HG03442 (cell line): Measurements from ENCODE around the gene DEPP1.

ENCODE experiments used
- ATAC-seq: cut with Tn5 transposase; IDR thresholded peaks from one replicate; pipeline ENCODE4 v1.9.1; 2021; ENCODE audit warnings: mild to moderate bottlenecking, moderate library complexity; ENCODE audit not compliant: unreplicated experiment

The DEPP1 gene

DNA sequence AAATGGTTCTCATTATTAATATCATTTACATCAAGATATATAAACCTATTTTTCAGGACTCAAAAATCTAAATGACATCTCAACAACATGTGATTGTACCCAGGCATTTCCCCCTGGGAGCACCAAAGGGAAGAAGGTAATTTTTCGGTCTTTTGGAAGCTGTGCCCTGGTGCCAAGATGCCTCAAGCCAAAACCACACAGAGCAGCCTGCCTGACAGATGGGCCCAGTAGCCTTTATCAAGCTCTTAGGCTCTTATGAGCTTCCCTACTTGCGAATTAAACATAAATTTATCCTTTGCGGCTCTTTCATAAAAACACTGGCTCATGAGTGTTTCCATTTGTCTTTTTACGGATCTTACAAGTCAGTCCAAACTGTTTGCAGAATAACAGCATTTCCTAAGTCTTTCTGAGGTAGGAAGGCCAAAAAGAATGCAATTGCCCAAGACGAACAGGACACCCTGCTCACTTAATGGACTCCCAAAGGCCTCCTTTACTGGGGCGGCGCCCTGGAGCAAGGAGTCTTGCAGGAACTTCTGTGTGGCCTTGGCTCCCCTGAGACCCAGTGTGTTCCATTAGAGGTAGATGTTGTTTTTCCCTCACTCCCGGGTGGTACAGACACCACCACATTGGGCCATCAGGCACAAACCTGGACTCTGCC is 23.1 kb downstream of the DEPP1 start:
- ATAC-seq: no peak

DNA sequence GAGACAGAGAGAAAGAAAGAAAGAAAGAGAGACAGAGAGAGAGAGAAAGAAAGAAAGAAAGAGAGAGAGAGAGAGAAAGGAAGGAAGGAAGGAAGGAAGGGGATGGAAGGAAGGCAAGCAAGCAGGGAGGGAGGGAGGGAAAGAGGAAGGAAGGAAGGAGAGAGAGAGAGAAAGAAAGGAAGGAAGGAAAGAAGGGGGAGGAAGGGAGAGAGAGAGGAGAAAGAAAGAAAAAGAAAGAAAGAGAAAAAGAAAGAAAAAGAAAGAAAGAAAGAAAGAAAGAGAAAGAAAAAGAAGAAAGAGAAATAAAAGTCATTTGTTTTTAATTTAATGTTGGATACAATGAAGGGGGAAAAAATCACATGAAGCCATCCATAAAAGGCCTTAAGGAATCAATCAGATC is 23.6 kb downstream of the DEPP1 start:
- no peak for ATAC-seq

DNA sequence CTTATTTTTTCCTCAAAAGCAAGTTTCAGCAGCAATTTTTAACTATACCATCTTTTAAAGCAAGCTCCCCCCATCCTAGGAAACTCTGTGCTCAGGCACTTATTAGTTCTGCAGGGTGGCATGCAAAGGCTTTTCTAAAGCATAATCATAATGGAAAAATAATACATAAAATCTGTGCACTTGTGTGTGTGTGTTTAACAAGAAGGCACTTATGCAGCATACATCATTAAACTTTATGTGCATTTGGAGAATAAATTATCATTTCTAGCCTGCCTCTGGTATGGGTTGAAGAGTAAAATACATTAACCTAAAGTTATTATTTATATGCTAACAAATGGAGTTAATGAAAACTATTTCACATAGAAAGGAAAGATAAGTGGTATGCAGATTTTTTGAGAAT is 24.6 kb downstream of the DEPP1 start:
- no peak for ATAC-seq

DNA sequence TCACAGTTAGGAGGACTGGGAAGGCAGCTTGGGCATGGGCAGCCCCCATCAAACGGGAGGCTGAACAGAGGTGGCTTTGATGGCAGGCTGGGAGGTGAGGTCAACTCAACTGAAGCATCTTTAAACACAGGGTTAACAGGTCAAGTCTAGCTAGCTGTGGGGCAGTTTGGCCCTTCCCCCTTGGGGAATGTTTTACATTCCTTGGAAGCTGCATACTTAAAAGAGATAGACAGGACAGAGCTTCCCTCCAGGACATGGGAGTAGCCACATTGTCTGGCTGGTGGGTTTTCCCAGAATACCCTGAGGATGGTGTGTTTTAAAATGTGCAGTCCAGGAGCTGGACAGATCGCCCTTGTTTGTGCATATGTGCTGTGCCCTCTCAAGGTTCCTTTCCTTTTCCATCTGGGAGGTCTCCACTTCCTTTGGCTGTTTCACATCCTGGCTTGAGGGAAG is 25.8 kb downstream of the DEPP1 start:
- ATAC-seq: no peak

DNA sequence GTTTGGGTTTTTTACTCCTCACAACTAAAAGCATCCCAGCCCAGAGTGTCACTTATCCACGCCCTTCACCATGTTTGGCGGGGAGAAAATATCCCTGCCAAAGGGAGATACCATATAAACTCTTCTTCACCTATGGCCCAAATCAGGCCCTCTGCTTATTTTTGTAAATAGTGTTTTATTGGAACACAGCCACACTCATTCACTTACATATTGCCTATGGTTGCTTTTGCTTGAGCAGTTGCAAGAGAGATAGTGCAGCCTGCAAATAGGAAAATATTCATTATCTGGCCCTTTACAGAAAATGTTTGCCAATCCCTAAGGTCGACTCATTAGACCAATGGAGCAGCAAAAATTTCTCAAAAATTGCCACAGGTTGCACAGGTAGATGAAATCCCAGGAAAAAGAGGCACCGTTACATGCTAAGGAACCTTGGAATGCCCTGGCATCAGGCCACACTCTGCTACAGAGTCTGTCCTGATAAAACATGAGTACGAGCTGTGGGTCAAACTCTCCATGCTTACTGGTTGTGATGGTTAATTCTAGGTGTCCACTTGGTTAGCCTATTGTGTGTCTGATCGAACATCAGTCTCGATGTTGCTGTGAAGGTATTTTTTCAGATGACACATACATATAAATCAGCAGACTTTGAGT is 26.9 kb downstream of the DEPP1 start:
- no peak for ATAC-seq

DNA sequence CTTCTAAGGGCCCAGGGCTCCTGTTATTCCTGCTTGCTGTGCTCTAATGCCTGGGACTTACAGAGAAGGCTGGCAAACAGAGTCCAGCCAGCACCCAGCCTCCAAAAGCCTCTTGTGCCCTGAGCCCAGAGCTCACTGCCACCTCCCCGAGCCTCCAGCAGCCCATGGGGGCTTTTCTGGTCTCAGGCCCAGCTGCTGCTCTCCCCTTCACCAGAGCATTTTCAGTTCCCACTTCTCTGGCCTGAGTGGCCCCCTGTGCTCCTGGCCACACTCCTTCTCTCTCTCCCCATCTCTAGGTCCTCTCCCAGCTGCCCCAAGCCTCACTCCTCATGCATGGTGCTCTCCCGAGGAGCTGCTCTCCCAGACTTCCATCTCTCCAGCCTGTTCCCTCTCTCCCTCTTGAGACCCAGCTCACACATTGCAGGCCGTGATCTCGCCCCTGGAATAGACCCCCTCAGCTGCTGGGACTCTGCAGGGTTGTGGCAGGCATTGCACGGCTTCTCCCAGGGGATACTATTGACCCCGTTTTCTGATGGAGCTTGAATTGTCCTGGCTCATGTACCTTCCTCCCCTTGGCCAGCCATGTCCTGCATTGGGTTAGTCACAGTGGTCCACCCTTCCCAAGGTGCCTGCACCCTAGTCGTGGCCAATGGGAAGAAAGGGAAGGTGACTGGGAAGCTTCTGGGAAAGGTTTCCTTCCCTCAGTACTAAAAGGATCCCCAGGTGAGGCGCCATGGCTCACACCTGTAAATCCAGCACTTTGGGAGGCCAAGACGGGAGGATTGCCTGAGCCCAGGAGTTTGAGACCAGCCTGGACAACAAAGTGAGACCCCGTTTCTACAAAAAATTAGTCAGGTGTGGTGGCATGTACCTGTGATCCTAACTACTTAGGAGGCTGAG is 28.0 kb downstream of the DEPP1 start:
- no peak for ATAC-seq

DNA sequence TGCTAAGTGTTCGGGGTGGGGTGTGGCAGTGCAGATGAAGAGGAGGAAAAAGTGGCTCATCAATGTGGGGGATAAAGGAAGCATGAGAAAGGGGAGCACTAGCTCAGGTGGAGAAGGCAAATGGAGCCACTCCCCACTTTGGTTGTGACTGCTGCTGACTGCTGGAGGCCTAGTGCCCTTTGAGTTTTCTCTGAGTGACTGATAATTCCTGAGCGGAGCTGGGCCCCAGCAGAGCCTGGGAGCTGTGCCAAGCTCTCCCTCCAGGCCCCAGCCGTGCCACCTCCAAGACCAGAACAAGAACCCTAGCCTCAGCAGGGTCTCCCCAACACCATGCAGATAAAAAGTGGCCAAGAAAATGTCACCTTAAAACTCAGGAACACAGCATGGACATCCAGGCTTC is 28.7 kb downstream of the DEPP1 start:
- ATAC-seq: no peak

DNA sequence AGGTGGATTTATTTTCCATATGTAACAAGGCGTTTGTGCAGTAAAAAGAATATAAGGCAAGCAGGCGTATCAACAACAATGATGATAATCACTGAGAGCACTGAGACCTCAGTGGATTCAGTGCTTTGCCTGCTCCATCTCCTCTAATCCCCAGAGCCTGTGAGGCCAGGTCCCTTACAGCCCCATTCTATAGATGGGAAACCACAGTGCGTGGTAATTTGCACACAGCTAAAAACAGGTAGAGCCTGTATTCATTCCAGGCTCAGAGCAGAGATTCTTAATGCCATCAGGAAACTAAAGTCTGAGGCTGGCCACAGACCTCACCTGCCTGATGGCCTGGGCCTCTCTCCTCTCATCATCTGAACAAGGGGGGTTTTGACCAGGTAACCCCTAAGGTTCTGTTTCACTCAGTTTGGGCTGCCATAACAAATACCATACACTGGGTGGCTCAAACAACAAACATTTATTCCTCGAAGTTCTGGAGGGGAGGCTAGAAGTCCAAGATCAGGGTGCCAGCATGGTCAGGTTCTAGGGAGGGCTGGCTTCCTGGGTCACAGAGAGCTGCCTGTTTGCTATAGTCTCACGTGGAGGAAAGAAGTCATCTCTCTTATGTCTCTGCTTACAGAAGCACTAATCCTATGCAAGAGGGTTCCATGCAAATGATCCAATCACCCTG is 29.3 kb downstream of the DEPP1 start:
- ATAC-seq: no peak

DNA sequence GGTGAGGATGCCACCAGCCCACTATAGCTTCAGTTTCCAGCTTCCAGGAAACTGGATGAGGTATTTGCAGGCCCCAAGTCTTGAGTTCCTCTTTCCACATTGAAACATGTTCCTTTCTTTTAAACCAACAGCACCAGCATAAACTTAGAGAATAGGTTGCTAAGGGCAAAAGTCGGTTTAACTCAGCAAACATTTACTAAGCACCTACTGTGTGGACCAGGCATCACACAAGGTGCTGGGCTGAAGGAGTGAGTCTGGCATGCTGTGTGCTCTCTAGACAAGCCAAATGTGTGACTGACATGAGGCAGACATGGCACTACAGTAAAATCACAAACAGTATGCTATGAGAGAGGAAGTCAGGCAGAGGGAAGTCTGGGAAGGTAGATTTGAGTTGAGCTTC is 30.0 kb downstream of the DEPP1 start:
- no peak for ATAC-seq

DNA sequence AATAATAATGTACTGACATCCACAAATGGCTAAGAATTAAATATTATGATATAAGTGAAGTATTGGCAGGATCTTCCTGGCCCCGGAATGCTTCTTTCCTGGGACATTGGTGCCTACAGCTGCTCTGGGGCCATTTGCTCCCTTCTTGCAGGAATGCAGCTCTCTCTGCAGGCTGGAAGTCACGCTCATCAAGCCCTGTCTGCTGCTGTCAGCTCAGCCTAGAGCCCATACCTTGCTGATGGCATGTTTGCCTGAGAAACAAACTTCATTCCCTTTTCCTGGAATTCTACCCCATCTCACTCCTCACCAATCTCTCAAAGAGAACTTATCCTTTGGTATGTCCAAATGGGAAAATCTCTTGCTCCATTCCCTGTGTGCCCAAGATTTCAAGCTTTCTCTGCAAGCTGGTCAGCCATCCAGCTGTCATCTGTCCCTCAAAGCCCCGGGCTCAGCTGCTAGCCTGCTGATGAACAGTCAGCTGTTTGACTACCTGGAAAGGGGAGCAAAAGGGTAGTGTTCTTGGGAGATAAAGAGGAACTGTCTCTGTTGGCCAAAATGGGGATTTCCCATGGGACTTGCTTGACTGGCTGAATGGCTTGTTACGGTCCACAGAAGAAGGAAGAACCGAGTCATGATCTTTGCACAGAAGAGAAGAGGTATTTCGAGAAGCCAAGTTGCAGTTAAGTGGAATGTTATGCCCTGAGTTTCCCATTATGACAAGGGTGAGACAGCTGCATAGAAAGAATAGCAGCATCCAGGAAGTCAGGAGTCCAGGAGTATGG is 31.0 kb downstream of the DEPP1 start:
- peak; percentile 59 for ATAC-seq

DNA sequence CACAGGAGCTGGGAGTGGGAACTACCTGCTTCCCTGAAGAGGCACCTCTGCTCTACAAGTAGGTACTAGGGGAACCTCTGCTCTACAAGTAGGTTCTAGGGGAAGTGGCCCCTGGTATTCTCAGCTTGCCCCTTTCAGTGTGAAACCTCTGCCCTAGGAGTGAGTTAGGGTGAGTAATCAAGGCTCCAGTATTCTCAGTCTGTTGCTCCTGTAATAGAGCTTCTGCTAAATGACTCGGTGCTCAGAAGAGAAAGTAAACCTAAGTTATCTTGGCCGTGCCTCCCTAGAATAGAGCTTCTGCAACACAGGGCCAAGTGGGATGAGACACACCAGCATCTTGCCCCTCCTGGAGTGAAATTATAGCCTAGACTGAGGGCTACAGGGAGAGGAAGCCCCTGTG is 32.4 kb downstream of the DEPP1 start:
- ATAC-seq: peak; percentile 79

DNA sequence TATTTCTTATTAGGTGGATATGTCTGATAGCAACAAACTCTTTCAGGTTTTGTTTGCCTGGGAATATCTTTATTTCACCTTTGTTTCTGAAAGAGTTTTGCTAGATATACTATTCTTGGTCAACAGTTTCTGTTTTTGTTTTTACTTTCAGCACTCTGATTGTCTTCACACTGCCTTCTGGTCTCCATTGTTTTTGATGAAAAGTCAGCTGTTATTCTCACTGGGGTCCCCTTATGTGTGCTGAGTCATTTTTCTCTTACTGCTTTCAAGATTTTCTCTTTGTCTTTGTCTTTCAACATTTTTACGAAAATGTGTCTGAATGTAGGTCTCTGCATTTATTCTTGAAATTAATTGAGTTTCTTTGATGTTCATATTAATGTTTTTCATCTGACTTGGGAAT is 34.3 kb downstream of the DEPP1 start:
- ATAC-seq: no peak

DNA sequence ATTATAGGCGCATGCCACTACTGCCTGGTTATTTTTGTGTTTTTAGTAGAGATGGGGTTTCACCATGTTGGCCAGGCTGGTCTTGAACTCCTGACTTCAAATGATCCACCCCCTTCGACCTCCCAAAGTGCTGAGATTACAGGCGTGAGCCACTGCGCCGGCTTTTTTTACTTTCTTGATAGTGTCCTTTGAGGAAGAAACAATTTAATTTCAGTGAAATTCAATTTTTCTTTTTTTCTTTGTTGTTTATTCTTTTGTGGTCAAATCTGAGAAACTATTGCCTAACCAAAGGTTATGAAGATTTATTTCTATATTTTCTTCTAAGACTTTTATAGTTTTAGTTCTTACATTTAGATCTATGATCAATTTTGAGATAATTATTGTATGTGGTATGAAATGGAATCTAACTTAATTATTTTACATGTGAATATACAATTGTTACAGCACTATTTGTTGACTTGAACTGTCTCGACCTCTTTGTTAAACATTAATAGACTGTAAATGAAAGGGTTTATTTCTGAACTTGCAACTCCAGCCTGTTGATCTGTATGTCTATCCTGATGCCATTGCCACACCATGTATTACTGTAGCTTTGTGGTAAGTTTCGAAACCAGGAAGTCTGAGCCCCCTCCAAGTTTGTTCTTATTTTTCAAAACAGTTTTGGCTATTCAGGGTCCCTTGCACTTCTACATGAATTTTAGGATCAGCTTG is 38.8 kb downstream of the DEPP1 start:
- ATAC-seq: no peak

DNA sequence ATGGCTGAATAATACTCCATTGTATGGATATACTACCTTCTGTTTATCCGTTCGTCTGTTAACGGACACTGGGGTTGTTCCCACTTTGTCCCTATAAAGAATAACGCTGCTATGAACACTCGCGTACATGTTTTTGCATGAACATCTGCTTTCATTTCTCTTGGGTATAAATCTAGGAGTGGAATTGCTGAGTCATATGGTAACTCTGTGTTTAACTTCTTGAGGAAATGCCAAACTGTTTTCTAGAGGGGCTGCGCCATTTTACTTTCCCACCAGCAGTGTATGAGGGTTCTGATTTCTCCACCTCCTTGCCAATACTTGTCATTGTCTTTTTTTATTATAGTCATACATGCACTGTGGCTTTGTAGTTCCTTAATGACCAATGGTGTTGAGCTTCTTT is 39.7 kb downstream of the DEPP1 start:
- no peak for ATAC-seq

DNA sequence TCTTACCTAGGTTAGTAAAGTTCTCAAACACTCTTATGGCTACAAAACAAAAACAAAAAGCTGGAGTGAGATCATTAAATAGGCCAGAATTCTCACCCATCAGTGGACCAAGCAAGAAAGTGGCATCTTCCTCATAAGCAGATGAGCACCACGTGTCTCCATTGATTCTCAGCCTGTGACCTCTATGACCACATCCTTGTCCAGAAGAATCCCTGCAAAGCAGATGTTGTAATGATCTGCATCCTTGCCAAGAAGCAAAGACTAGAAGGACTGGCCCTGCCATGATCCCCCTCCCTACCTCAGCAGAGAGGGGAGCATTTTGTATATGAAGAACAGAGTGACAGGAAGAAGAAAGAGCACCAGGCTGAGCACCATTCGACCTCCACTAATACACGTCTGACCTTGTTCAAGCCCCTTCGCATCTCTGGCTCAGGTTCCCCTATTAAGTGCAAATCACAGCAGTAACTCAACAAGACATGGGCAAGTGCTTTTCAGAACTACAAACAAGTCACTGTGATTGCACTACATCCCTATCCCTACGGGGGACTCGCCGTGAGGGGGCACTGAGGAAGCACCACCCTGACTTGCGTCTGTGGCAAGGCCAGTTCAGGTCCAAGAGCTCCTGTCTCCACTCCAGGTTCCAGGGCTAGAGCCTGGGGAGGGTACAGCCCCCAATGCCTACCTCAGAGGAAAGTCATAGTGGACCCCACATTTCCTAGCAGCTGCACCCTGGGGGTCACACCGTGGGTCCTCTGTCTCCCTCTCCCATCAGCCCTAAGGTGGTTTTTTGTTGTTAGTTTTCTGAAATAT is 41.2 kb downstream of the DEPP1 start:
- ATAC-seq: no peak

DNA sequence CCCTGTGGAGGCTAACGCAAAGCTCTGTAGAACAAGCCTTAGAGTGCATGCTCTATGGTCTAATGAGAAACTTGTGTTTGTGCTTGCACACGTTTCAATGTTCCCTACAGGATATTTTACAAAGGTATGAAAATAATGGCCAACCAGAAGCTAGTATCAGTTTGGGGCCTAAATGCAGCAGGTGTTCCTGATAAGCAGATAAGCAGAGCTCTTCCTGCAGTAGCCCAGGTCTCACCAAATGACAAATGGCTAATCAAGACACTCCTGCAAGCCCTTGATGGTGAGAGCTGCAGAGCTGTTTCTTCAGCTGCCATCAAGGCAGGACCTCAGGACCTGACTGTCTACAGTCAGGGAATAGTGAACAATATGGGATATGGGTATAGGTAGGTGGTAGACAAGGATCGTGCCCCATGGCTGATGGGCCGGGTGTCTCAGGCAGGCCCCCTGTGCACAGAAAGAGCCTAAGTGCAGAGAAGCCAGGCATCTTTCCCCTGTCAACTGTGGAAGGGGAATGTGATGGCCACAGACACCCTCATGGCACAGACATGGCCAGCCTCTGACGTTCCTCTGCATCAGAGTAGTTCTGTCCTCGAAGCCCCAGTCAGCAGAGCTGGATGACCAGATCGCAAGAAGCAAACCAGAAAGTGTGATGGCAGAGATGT is 42.2 kb downstream of the DEPP1 start:
- no peak for ATAC-seq

DNA sequence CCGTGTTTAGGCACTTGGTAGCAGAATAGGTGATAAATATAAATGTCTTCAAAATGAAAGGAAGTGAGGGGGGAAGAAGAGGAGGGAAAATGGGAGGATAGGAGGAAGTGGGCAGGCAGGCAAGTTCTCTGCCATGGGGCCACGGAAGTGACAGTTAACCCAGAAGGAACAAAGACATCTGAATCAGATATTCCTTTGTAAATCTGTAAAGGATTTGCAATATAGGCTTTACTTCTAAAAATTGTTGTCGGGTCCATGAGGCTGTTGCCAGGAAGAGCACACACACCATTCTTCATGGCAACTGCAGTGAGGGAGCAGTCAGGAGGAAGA is 42.7 kb downstream of the DEPP1 start:
- no peak for ATAC-seq

DNA sequence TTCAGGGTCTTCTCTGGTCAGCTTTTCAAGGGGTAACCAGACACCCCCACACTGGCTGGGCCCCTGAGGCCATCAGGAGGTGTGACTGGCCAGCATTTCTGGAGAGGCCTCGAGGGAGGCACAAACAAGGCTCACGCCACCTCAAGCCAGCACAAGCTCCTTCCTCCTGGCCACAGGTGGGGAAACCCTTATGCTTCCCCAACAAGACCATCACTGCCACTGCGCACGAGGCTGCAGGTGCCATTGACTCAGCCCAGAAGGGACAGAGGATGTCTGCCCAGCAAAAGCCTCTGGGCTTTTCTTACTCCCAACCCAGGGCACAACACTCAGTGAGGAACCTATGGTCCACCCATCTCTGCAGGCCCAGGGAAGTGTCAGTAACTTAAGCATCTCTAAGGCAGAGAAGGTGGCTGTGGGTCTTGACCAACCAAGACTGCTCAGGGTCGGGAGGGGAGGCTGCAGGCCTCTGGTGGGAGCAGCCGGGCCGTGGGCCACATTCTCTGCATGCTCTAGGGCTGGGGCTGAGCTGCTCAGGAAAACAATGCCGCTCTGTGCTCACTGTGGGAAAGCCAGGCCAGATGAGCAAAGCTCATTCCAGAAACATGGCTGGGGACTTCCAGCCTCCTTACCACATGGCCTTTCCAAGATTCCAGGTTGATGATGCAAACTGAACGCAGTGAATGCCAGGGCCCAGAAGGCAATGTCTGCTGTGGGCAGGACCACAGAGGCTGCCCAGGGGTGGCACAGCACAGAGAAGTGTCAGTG is 43.2 kb downstream of the DEPP1 start:
- ATAC-seq: no peak
